GM18909 (cell line): ENCODE results near the gene NEU2.

Experiments
- ATAC-seq: cut with Tn5 transposase; IDR thresholded peaks from one replicate; pipeline ENCODE4 v1.9.1; 2021; ENCODE audit warnings: mild to moderate bottlenecking; ENCODE audit not compliant: unreplicated experiment, poor library complexity

The NEU2 gene

GRCh38 chr2:233032551-233033320 is at the start of gene NEU2:
TSS of gene NEU2 (plus strand) at chr2:233032672. CDS start at chr2:233032672, 0 bp downstream.
- no peak for ATAC-seq

GRCh38 chr2:232982926-232983668 is 49.4 kb upstream of the NEU2 start:
- ATAC-seq: no peak

GRCh38 chr2:232983669-232984140 is 48.8 kb upstream of the NEU2 start:
- ATAC-seq: no peak

- no peak for ATAC-seq
Measured at GRCh38 chr2:232984451-232985207, 47.8 kb upstream of the NEU2 start.

- no peak for ATAC-seq
Measured at GRCh38 chr2:232986155-232986554, 46.3 kb upstream of the NEU2 start.

GRCh38 chr2:232993231-232993821 is 39.1 kb upstream of the NEU2 start:
- ATAC-seq: no peak

GRCh38 chr2:232994446-232994845 is 38.0 kb upstream of the NEU2 start:
- no peak for ATAC-seq

- ATAC-seq: no peak
Measured at GRCh38 chr2:232997749-232998665, 34.5 kb upstream of the NEU2 start.

GRCh38 chr2:232998666-232998985 is 33.8 kb upstream of the NEU2 start:
- ATAC-seq: no peak

GRCh38 chr2:232999354-232999753 is 33.1 kb upstream of the NEU2 start:
- ATAC-seq: no peak

- no peak for ATAC-seq
Measured at GRCh38 chr2:233000886-233001750, 31.4 kb upstream of the NEU2 start.

GRCh38 chr2:233002829-233003657 is 29.4 kb upstream of the NEU2 start:
- no peak for ATAC-seq

- ATAC-seq: no peak
Measured at GRCh38 chr2:233003658-233004555, 28.6 kb upstream of the NEU2 start.

- ATAC-seq: no peak
Measured at GRCh38 chr2:233005096-233005495, 27.4 kb upstream of the NEU2 start.

- ATAC-seq: no peak
Measured at GRCh38 chr2:233006648-233007047, 25.8 kb upstream of the NEU2 start.

- ATAC-seq: no peak
Measured at GRCh38 chr2:233007270-233007669, 25.2 kb upstream of the NEU2 start.

- ATAC-seq: no peak
Measured at GRCh38 chr2:233007739-233008138, 24.7 kb upstream of the NEU2 start.
